Ramos (cell line): ENCODE results near the gene TCF4.

Experiments
- in situ Hi-C: fragments of 300-500 bp; cut with MboI; formaldehyde crosslinking; loops from one replicate; pipeline ENCODE4 v1.14.3; 2022; ENCODE audit warnings: low sequenced_read_pairs; ENCODE audit not compliant: unreplicated experiment

Gene TCF4

GRCh38 chr18:55587418-55588110, 428 bp downstream of the TCF4 start:
- in situ Hi-C loops: loop anchor here (10.0 to 25.0 kb wide), 2 partner anchors 173 to 1050 kb away; partner anchors contain the start of gene TXNL1

GRCh38 chr18:55585920-55586561, 2.0 kb downstream of the TCF4 start:
- in situ Hi-C loops: loop anchor here (10.0 to 25.0 kb wide), 2 partner anchors 171 to 1051 kb away; partner anchors contain the start of gene TXNL1

DNA sequence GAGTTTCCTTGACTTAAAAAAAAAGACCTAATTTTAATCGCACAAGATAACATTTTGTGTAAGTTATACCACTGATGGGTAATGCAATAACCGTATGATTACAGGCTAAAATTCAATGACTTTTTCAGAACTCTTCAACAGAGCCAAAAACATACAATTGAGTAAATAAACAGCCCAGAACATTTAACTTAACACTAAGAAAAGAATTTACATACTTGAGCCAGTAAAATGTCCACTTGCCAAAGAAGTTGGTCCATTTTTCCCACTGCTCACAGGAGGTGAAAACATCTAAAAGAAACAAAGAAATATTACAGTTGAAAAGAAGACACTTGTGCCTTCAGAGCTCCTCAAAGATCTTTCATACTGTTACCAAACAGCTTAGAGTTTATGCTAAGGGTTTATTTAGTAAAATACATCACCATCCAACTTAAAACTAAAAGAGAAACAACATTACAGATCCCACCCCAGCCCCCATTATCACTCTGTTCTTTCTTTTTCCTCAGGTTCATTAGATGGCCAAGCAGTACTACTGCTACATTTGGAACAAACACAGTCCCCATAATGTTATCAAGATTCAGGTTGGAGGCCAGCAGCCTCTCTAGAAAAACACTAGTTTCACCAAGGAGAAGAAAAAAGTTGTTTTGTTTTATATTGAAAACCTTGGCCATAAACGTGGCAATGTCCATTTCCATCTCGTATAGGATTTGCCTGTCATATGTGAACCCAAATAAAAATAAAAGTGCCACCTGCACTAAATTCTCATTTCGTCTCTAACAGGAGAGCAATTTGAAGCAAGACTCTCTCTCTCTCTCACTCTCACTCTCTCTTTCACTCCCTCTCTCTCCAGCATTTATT, 2.7 kb downstream of the TCF4 start:
- in situ Hi-C loops: loop anchor here (10.0 to 25.0 kb wide), 2 partner anchors 170 to 1052 kb away; partner anchors contain the start of gene TXNL1

DNA sequence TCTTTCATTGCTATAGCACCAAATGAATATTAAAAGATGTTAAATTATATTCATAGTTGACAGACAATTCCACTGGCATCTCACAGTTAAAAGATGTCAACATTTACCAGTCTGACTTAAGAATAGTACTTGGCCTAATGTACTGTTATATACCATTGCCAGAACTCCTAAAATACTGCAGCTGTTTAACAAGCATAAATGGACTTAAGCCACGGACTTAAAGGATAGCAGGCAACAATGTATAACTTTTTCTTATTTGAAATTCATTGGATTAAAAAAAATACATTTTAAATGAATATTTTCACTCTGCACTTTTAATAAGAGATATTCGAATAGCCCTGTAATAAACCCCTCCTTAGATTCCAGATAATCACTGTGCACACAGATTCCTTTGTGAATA, 3.8 kb downstream of the TCF4 start:
- in situ Hi-C loops: loop anchor here (10.0 to 25.0 kb wide), 2 partner anchors 169 to 1053 kb away; partner anchors contain the start of gene TXNL1

DNA sequence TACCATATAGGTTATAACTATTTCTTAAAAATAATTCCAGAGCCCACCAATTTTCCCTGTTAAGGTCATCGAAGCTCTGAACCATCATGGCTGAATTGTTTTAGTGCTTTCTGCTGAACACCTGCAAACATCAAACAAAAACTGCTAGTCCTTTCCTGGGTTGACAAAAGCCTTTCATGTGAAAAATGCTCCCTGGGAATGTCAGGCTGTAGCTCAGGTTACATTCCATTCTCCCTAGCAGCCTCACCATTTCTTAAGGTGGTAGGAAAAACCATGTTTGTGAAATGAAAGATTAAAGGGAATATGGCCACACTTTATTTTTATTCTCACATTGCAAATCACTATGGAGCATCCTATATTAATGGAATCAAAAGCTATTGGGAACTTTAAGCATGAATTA, 5.7 kb downstream of the TCF4 start:
- in situ Hi-C loops: loop anchor here (10.0 to 25.0 kb wide), 2 partner anchors 168 to 1055 kb away; partner anchors contain the start of gene TXNL1

DNA sequence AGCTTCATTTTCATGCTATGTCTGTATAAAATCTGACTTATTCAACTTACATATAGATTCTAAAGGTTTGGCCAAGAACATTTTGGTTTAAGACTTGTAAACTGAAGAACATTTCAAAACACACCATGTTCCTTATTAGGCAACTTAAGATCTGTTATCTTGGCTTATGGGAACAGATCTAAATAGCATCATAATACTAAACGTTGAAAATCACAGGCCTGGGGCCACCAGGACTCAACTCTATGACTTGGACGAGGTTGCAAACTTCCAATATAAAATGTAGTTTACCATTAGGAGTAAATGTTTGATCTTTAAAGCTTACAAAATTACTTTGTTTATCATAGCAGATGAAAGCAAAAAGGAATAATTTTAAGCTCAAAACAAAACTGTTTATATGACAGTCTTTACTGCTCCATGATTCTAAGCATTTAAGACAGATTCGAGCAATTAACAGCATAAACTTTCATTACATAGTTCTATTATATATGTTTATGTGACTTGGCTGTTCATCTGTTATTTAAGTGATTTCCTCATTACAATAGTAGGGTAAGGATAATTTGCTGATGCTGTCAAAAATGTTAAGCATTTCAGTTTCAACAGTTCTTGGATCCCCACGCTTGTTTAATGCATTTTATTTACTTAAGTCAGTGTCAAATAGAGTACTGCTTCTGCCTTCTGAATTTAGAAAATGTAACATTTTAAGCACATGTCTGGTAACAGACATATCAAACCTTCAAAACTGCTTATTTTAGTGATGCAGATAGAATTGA, 8.3 kb downstream of the TCF4 start:
- in situ Hi-C loops: loop anchor here (10.0 to 25.0 kb wide), 2 partner anchors 165 to 1058 kb away; partner anchors contain the start of gene TXNL1

- in situ Hi-C loops: loop anchor here (25.0 kb wide), 1 partner anchor 1059 kb away; the partner anchor contains the start of gene TXNL1
Observed at GRCh38 chr18:55577812-55578539, 10.0 kb downstream of the TCF4 start.

DNA sequence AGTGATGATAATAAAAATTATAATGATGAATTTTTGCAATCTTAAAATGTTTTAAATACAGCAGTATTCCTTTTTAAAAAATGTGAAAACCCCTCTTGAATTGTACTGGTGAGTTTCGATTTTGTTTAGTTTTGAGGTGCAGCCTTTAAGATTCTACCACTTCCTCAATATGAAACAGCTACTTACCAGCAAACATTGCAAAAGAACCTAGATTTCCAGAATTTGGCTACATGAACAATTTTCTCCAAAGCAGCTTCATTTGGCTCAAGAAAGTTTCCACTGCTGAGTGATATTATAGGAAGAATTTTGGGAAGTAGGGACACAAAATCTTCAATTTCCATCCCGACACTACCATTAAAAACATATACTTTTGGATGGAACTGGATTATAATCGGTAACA, 12.0 kb downstream of the TCF4 start:
- in situ Hi-C loops: loop anchor here (25.0 kb wide), 1 partner anchor 1061 kb away; the partner anchor contains the start of gene TXNL1

DNA sequence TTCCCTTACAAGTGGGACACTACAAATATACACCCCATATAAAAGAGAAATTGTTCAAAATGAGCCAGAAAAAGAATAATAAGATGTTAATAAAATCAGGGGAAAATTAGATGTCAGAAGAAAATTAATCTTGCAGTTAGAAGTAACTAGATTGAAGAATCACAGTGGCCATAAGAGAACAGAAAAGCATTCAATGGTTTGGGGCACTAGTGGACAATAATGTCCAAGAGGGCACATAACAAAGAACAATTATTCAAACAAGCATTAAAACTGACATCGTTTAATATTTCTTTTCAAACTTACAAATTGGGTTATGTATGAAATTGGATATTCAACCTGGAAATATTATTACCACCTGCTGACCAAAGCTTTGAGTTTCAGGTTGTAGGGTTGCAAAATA, 12.9 kb downstream of the TCF4 start:
- in situ Hi-C loops: loop anchor here (25.0 kb wide), 1 partner anchor 1062 kb away; the partner anchor contains the start of gene TXNL1

DNA sequence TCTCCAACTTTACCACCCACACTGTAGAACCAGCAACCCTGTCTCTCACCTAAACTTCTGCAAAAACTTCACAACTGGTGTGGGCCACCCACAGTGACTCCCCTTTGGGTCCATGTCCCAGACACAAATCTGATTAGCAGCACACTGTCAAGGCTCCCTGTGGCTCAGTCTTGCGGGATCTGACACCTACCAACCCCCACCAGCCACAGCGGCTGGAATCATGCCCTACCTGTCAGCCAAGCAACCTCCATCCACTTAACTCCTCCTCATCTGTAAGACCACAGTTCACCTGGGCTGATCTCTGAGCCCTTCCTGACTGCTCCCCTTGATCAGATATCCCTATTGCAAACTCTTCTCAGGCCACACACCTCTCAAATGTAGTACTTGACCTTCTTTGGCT, 14.6 kb downstream of the TCF4 start:
- in situ Hi-C loops: no loop called here

DNA sequence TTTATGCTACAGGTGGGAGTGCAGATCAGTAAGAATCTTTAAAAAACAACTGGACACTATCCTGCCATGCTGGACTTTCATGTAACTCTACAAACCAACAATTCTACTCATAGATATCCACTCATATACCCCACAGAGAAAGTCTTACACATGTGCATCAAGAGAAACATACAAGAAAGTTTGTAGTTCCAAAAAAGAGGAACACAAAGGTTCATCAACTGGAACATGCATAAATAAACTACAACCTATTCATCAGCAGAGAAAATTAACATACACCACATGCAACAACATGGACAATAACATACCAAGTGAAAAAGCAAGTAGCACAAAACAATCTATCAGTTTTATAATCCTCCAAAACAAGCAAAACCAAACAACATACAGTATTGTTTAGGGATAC, 17.0 kb downstream of the TCF4 start:
- in situ Hi-C loops: no loop called here

- in situ Hi-C loops: no loop called here
Observed at GRCh38 chr18:55566456-55566935, 21.5 kb downstream of the TCF4 start.

DNA sequence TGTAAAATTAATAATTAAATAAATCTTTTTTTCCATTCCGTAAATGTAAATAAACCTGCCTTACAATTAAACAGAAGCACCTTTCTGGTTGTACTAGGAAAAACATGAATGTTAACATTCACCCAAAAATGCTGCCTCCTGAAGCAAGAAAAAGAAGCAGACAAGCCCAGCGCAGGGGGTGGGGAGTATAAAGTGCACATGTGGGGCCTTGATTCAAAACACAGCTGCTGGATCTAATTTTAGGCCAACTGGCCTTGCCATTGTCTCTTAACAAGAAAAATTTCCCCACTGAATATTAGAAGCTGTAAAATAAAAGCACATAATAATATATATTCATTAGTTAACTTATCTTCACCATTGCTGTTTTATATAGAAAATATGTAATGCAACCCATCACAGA, 28.3 kb downstream of the TCF4 start:
- in situ Hi-C loops: no loop called here

GRCh38 chr18:55557211-55557610, 30.8 kb downstream of the TCF4 start:
- in situ Hi-C loops: no loop called here

GRCh38 chr18:55555395-55556027, 32.5 kb downstream of the TCF4 start:
- in situ Hi-C loops: no loop called here

- in situ Hi-C loops: no loop called here
Observed at GRCh38 chr18:55552526-55553189, 35.3 kb downstream of the TCF4 start.

GRCh38 chr18:55551227-55551626, 36.8 kb downstream of the TCF4 start:
- in situ Hi-C loops: no loop called here

DNA sequence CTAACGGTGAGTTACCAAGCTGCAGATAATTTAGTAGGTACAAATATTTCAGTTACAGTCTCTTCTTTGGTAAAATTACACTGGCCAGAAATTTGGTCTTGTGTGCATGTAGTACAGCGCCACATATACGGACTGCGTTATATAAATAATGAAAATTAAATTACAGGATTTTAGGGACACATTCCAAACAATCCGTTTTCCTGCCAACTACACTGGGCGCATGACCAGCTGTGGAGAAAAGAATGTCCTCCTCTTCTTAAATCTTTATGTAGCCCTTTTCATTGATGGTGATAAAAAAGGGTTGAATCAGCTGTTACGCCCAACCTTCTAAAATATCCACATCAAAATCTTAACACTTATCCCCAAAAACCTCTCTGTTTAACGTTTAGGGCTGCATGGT, 37.5 kb downstream of the TCF4 start:
- in situ Hi-C loops: no loop called here
